SK-N-SH (cell line): ENCODE data around the gene PSME2. TPM values are rescaled to one million over a fixed set of nuclear protein-coding genes. Genes with fewer than 3 reads are reported as not detected.

Experiments
- CTCF ChIA-PET: fragments of 300-600, 350-600 bp; formaldehyde crosslinking; extraction: SDS; loops from one replicate; lab custom pipeline; 2021; lab: Yijun Ruan, JAX
- POLR2A ChIA-PET: fragments of 350-600 bp; sonication (Branson Sonifier 250); formaldehyde crosslinking; extraction: SDS; loops from one replicate; lab custom pipeline; 2020; ENCODE audit warnings: antibody characterized with exemption, inconsistent platforms; lab: Yijun Ruan, JAX
- DNase-seq: peaks from one replicate; pipeline ENCODE4 v3.0.0; 2012
- H2AFZ ChIP-seq: fragments of 200-600 bp; sonication (generic); 2 replicates; pipeline ENCODE4 v1.8.1; 2016; ENCODE audit warnings: antibody characterized with exemption, mild to moderate bottlenecking, low read depth
- H3F3A ChIP-seq: fragments of 200-600 bp; sonication (generic); replicated peaks from 2 replicates; pipeline ENCODE3; 2016; ENCODE audit warnings: antibody characterized with exemption, mild to moderate bottlenecking; ENCODE audit not compliant: insufficient read depth
- H3K27ac ChIP-seq, 2 experiments: fragments of 200-500 bp in 1 of 2; fragments of 200-600 bp in 1 of 2; sonication (Bioruptor generic) in 1 of 2; sonication (generic), shearing (Covaris generic) in 1 of 2; 2 replicates each; pipeline versions ENCODE4 v1.5.1 to v1.6.1; 2014 to 2016; ENCODE audit warnings: low read depth in 2 of 2, inconsistent platforms in 1 of 2, low read length in 1 of 2, mild to moderate bottlenecking in 1 of 2, mixed read lengths in 1 of 2
- H3K27me3 ChIP-seq: fragments of 200-600 bp; sonication (generic), shearing (Covaris generic); 2 replicates; pipeline ENCODE4 v1.6.1; 2016; ENCODE audit warnings: mixed run types; ENCODE audit not compliant: insufficient read depth
- H3K36me3 ChIP-seq, 2 experiments: fragments of 200-500 bp in 1 of 2; fragments of 200-600 bp in 1 of 2; sonication (Bioruptor generic) in 1 of 2; sonication (generic) in 1 of 2; replicated peaks in 1 of 2; 2 replicates each; pipeline versions ENCODE3 to v1.5.1; 2014 to 2016; ENCODE audit warnings: low read length in 1 of 2, mild to moderate bottlenecking in 1 of 2; ENCODE audit not compliant: insufficient read depth in 2 of 2, control insufficient read depth in 1 of 2
- H3K4me1 ChIP-seq, 2 experiments: fragments of 200-500 bp in 1 of 2; fragments of 200-600 bp in 1 of 2; sonication (Bioruptor generic) in 1 of 2; sonication (generic), shearing (Covaris generic) in 1 of 2; 2 replicates each; pipeline versions ENCODE4 v1.5.1 to v1.6.1; 2014 to 2016; ENCODE audit warnings: low read depth in 1 of 2, low read length in 1 of 2, mixed run types in 1 of 2; ENCODE audit not compliant: insufficient read depth in 2 of 2, control insufficient read depth in 1 of 2
- H3K4me2 ChIP-seq: fragments of 200-600 bp; sonication (generic), shearing (Covaris generic); 2 replicates; pipeline ENCODE4 v1.6.1; 2017; ENCODE audit warnings: mixed run types
- H3K4me3 ChIP-seq, 2 experiments: fragments of 200-500 bp in 1 of 2; fragments of 200-600 bp in 1 of 2; sonication (Bioruptor generic) in 1 of 2; sonication (generic), shearing (Covaris generic) in 1 of 2; 2 replicates each; pipeline versions ENCODE4 v1.5.1 to v1.8.1; 2014 to 2016; ENCODE audit warnings: low read depth in 2 of 2, inconsistent platforms in 1 of 2, low read length in 1 of 2, mild to moderate bottlenecking in 1 of 2, mixed read lengths in 1 of 2, moderate library complexity in 1 of 2
- H3K79me2 ChIP-seq: fragments of 200-600 bp; sonication (generic); 2 replicates; pipeline ENCODE4 v1.8.1; 2017; ENCODE audit warnings: mild to moderate bottlenecking; ENCODE audit not compliant: insufficient read depth
- H3K9ac ChIP-seq: fragments of 200-600 bp; sonication (generic); 2 replicates; pipeline ENCODE4 v1.6.1; 2017; ENCODE audit warnings: mixed run types
- H3K9me2 ChIP-seq: fragments of 200-600 bp; sonication (generic); 2 replicates; pipeline ENCODE4 v1.6.1; 2017; ENCODE audit warnings: mixed run types
- H3K9me3 ChIP-seq: fragments of 200-600 bp; sonication (generic); 2 replicates; pipeline ENCODE4 v1.6.1; 2017; ENCODE audit warnings: mixed run types, mild to moderate bottlenecking, moderate library complexity
- H4K20me1 ChIP-seq: fragments of 200-600 bp; sonication (generic); 2 replicates; pipeline ENCODE4 v1.6.1; 2017; ENCODE audit warnings: mild to moderate bottlenecking, mixed run types; ENCODE audit not compliant: insufficient read depth
- CHD2 ChIP-seq: fragments of 150-350 bp; IDR thresholded peaks from 2 replicates; pipeline ENCODE4 v1.6.1; 2018; ENCODE audit warnings: low read length; ENCODE audit not compliant: partially characterized antibody
- CTCF ChIP-seq: fragments of 200-600 bp; sonication (generic); IDR thresholded peaks from 2 replicates; pipeline ENCODE4 v1.6.1; 2017; ENCODE audit warnings: antibody characterized with exemption, mild to moderate bottlenecking, moderate library complexity
- EP300 ChIP-seq, 2 experiments: IDR thresholded peaks; 2 replicates each; pipeline versions ENCODE4 v1.4.0 to v1.6.1; 2012; ENCODE audit warnings: borderline replicate concordance in 1 of 2, low read depth in 1 of 2, low read length in 1 of 2
- EZH2phosphoT487 ChIP-seq: fragments of 200-600 bp; sonication (generic); IDR thresholded peaks from 2 replicates; pipeline ENCODE4 v1.6.1; 2017; ENCODE audit warnings: low read depth, mixed run types, mild to moderate bottlenecking, antibody characterized with exemption, moderate library complexity, borderline replicate concordance
- FOSL2 ChIP-seq: IDR thresholded peaks from 2 replicates; pipeline ENCODE4 v1.4.0; 2012; ENCODE audit warnings: low read depth, mild to moderate bottlenecking, moderate library complexity, borderline replicate concordance
- FOXJ3 ChIP-seq: sonication (generic); formaldehyde crosslinking; IDR thresholded peaks from 2 replicates; pipeline ENCODE4 v1.5.1; 2020; ENCODE audit warnings: mild to moderate bottlenecking, missing genetic modification reagents
- IRF3 ChIP-seq: fragments of 150-350 bp; IDR thresholded peaks from 2 replicates; pipeline ENCODE4 v1.6.1; 2016; ENCODE audit warnings: mild to moderate bottlenecking, low read depth, low read length
- MEF2A ChIP-seq: IDR thresholded peaks from 2 replicates; pipeline ENCODE4 v1.4.0; 2012; ENCODE audit warnings: low read depth, borderline replicate concordance
- MXI1 ChIP-seq: IDR thresholded peaks from 2 replicates; pipeline ENCODE4 v1.6.1; 2012; ENCODE audit warnings: mild to moderate bottlenecking, low read depth, low read length, improper control_type of control experiment
- NFIC ChIP-seq: IDR thresholded peaks from 2 replicates; pipeline ENCODE4 v1.4.0; 2012; ENCODE audit warnings: borderline replicate concordance
- RAD21 ChIP-seq: IDR thresholded peaks from 2 replicates; pipeline ENCODE4 v1.6.1; 2012; ENCODE audit warnings: mild to moderate bottlenecking, low read length
- RCOR1 ChIP-seq: fragments of 150-350 bp; IDR thresholded peaks from 2 replicates; pipeline ENCODE4 v1.6.1; 2017; ENCODE audit warnings: antibody characterized with exemption, low read length
- RFX5 ChIP-seq: IDR thresholded peaks from 2 replicates; pipeline ENCODE4 v1.6.1; 2012; ENCODE audit warnings: mild to moderate bottlenecking, improper control_type of control experiment, low read length
- RXRA ChIP-seq: IDR thresholded peaks from 2 replicates; pipeline ENCODE4 v1.4.0; 2012; ENCODE audit warnings: low read depth, mild to moderate bottlenecking, borderline replicate concordance
- SIN3A ChIP-seq: IDR thresholded peaks from 2 replicates; pipeline ENCODE4 v1.6.1; 2012; ENCODE audit warnings: low read depth, mild to moderate bottlenecking, low read length, moderate library complexity, borderline replicate concordance
- TCF12 ChIP-seq: IDR thresholded peaks from 2 replicates; pipeline ENCODE4 v1.4.0; 2012
- YY1 ChIP-seq: IDR thresholded peaks from 2 replicates; pipeline ENCODE4 v1.4.0; 2012; ENCODE audit warnings: low read depth, mild to moderate bottlenecking
- WGBS: methylation state at CpG from one replicate; pipeline ENCODE4 v1.1.6; 2017; ENCODE audit warnings: low lambda C conversion rate; 5-methylcytosine and 5-hydroxymethylcytosine counted together
- polyA plus RNA-seq, 3 experiments: library from polyadenylated mRNA; depleted of rRNA; stranded (reverse); fragments of >200 nt; gene quantifications; 2 replicates each; pipeline ENCODE4 v1.2.3, GENCODE V29; 2012

Gene PSME2
- polyA plus RNA-seq, 1 of the 3 experiments (the other 2 are of a cell fraction), result 147 TPM

- TF ChIP-seq RXRA, result no peak
- TF ChIP-seq EP300 (IDR thresholded peaks at IDR 0.05; ENCODE audit: borderline replicate concordance in 1 of 2, low read depth in 1 of 2, low read length in 1 of 2), result no peak
- no peak for TF ChIP-seq YY1
- no peak for TF ChIP-seq FOXJ3 (CRISPR knock-in tag)
- TF ChIP-seq NFIC, result no peak
- TF ChIP-seq, all 33 proteins: peak for 0
Measured at GRCh38 chr14:24144451-24144850, 2.0 kb downstream of the PSME2 start (continued).

- TF ChIP-seq EZH2phosphoT487 (no peak), RCOR1 (no peak), RFX5 (no peak), RAD21 (no peak), RXRA (no peak), CHD2 (no peak), MEF2A (no peak), MXI1 (no peak), SIN3A (no peak), CTCF (no peak), TCF12 (no peak), FOSL2 (no peak), IRF3 (no peak)
- TF ChIP-seq, all 33 proteins: peak for 0
- no peaks in the 10 kb centered on the region for H3K27me3 ChIP-seq
- no peak for DNase-seq
- ChIA-PET POLR2A (no interaction called here), CTCF (interaction anchor here (0.9 kb wide), 1 partner anchor 35 kb away, joined by 4 read pairs; no protein-coding TSS in a partner anchor)
- H3K4me1 ChIP-seq, result peaks cover 14 to 32% of the 10 kb centered on the region in 2 experiments
- H3K27ac ChIP-seq, result no peak overlapping the region
- no peak overlapping the region for H3K4me3 ChIP-seq
- H3K9me2 ChIP-seq, result no peaks in the 10 kb centered on the region
- H3K4me2 ChIP-seq, result no peak overlapping the region
- no peaks in the 10 kb centered on the region for H3K9me3 ChIP-seq
- WGBS, result 86% methylated on average over 2 of the region's 2 CpGs
- H3F3A ChIP-seq, result peaks cover 20% of the 10 kb centered on the region
- H4K20me1 ChIP-seq, result peaks cover 4% of the 10 kb centered on the region; the same call in 1 of the 2 replicates
- no peak overlapping the region for H3K9ac ChIP-seq
- H2AFZ ChIP-seq, result no peak overlapping the region
- H3K79me2 ChIP-seq, result peaks cover 67% of the 10 kb centered on the region
- H3K36me3 ChIP-seq, result peaks cover 24 to 33% of the 10 kb centered on the region in 2 experiments
Measured at GRCh38 chr14:24143511-24143910, 2.9 kb downstream of the PSME2 start.
